IPS DF 4.7 (cell line): ENCODE data around the gene RIPK3.
"Not testable (repeated sequence)": the region's sequence is repeated elsewhere in the genome, so short reads cannot be mapped to it uniquely, and the experiment has no call there.

ENCODE experiments used
- DNase-seq: peaks from one replicate; pipeline ENCODE4 v3.0.0-alpha.2; 2013; ENCODE audit warnings: low spot score; ENCODE audit errors: extremely low read depth

Gene RIPK3

GRCh38 chr14:24369907-24370687 lies 30.3 kb upstream of the RIPK3 start:
- DNase-seq = no peak

DNA sequence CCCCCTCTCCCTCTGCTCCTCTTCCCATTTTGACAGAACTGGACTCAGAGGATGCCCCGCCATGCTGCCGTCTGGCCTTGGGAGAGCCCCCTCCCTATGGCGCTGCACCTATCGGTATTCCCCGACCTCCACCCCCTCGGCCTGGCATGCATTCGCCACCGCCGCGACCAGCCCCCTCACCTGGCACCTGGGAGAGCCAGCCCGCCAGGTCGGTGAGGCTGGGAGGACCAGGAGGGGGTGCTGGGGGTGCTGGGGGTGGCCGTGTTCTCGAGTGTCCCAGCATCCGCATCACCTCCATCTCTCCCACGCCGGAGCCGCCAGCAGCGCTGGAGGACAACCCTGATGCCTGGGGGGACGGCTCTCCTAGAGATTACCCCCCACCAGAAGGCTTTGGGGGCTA lies 29.7 kb upstream of the RIPK3 start:
- no peak for DNase-seq

DNA sequence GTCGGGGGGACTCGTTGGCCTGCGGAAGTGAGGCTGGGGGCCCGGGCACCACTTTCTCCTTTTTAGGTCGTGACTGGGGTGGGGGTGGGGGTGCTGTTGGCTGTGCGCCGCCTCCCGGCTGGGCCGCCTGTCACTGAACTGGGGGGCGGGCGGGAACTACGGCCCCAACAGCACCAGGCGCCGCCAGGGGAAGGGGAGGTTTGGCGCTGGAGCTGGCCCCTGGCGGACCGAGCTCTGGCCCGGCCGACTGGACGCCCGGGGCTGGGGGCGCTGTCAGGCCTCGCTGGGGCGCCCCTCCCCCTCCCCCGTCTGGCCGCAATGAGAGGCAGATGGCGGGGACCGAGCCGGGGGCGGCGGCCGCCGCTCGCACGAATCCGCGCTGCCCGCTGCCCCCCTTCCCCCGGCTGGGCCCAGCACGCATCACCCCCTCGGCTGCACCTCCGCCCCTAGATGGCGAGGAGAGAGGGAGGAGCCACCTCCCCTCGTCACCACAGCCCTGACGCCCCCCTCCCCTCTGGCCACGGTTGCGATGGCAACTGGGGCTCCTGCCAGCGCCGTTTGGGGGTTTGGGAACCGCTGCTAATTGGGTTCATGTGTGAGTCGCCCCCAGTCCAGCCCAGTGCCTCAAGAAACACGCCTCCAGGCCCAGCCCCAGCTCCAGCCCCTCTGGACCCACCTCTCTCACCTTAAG lies 28.9 kb upstream of the RIPK3 start:
- DNase-seq = no peak

DNA sequence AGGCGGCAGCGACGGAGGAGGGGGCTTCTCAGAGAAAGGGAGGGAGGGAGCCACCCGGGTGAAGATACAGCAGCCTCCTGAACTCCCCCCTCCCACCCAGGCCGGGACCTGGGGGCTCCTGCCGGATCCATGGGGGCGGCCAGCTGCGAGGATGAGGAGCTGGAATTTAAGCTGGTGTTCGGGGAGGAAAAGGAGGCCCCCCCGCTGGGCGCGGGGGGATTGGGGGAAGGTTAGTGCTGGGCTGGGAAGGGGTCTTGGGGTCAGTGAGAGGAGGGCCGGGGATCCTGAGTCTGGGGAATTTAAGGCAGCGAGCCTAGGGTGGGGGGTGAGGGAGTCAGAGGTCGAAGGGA lies 28.4 kb upstream of the RIPK3 start:
- no peak for DNase-seq

DNA sequence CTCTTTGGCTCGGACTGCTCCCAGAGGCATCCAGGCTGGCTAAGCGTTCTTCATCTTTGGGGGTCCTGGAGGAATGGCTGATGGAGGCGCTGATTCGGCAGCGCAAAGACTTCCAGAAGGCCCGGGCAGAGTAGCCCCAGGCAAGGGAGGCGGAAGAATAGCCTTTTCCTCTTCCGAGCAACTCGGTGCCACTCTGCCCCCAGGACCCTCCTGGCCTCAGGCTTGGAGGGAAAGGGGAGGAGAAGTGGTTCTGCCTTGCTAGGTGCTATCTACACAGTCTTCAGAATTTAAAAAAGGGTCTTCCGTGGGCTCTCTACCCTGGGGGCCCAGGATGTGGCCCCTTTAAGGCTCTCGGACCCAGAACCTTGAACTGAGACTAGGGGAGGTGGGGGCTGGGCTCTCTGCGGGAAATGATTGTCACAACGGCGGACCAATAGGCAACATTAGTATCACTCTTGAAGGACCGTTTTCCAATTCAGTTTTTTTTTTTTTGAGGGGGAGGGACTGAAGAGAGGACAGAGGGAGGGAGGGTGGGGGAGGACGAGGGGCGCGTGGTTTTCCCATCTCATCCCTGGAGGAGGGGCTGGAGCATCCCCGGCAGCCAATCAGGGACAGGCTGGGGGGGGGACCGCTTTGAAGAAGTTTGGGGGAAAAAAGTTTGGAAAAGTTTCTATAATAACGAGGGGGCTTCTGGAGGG lies 27.9 kb upstream of the RIPK3 start, which contains the start of gene NFATC4:
Gene NFATC4, plus strand, starts transcription at position 671 of the 698 bp plus-strand sequence. CDS start 157 bp downstream, outside the sequence.
- DNase-seq = peak; percentile 89

GRCh38 chr14:24366721-24367513 lies 27.1 kb upstream of the RIPK3 start:
- DNase-seq = peak; percentile 75

DNA sequence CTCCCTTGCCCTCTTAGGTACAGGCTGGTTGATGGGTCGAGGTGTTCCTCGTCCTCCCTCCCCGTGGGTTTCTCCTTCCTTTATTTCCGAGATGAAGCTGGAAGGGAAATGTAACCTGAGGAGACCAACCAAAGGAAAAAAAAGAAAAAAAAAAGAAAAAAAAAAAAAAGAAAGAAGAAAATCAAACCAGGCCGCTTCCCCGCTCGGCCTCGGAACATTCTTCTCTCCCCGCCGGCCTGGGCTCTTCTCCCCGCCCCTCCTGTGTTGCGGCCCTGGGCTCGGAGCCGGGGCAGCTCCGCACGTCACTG lies 26.6 kb upstream of the RIPK3 start:
- no peak for DNase-seq

GRCh38 chr14:24365600-24366412 lies 26.0 kb upstream of the RIPK3 start:
- DNase-seq = peak; percentile 72

DNA sequence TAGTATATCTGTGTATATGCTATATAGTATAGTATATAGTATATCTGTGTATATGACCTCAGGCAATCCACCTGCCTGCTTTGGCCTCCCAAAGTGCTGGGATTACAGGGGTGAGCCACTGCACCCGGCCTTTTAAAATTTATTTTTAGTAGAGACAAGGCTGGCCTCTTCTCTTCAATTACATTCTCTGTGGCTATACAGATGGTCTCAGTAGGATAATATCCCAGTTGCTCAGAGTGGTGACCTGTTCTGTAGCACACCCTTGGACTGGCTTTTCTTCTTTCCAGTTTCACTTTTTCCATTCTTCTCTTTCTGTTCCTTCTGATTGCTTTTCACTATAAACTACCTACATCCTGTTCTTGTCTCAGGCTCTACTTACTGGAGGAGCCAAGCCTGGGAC lies 25.1 kb upstream of the RIPK3 start:
- no peak for DNase-seq

GRCh38 chr14:24363401-24363800 lies 23.6 kb upstream of the RIPK3 start:
- DNase-seq = no peak

- no peak for DNase-seq
Observed at GRCh38 chr14:24362241-24362960, 22.6 kb upstream of the RIPK3 start.

DNA sequence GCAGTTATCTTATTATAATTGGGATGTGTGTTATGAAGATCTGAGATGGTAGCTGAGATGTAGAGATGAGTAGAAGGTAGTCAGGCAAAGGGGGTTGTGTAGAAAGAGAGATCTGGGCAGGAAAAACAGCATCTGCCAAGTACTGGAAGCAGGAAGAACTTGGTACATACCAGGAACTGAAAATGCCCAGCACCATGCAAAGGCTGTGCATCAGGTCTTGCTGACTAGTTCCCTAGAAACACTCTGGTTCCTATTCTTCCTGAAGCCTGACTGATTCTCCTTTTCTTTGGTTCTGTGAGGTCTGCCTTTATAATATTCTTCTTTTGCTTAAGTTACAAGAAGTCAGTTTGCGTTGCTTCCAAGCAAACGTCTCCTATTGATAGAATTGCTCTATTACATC lies 21.5 kb upstream of the RIPK3 start:
- no peak for DNase-seq

- no peak for DNase-seq
Observed at GRCh38 chr14:24360281-24360680, 20.5 kb upstream of the RIPK3 start.

DNA sequence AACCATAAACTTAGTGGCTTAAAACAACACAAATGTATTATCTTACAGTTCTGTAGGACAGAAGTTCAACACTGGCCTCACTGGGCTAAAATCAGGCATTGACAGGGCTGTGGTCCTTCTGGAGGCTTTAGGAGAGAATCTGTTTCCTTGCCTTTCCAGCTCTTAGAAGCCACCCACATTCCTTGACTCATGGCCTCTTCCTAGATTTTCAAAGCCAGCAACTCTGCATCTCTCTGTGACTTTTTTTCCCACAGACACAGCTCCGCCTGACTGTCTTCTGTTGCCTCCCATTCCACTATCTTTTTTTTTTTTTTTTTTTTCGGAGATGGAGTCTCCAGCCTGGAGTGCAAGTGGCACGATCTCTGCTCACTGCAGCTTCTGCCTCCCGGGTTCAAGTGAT lies 16.4 kb upstream of the RIPK3 start:
- no peak for DNase-seq

DNA sequence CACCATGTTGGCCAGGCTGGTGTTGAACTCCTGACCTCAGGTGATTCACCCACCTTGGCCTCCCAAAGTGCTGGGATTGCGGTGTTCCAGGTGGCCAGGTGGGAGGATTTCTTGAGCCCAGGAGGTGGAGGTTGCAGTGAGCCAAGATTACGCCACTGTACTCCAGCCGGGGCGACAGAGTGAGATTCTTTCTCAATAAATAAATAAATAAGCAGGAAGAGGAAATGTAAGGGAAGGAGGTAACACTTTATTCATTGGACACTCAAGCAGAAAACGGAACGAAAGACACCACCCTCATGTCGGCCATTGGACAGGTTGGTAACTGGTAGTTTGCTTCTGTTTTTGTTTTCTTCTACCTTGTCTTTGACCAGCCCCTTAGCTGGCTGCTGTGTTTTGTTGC lies 15.2 kb upstream of the RIPK3 start:
- no peak for DNase-seq

DNA sequence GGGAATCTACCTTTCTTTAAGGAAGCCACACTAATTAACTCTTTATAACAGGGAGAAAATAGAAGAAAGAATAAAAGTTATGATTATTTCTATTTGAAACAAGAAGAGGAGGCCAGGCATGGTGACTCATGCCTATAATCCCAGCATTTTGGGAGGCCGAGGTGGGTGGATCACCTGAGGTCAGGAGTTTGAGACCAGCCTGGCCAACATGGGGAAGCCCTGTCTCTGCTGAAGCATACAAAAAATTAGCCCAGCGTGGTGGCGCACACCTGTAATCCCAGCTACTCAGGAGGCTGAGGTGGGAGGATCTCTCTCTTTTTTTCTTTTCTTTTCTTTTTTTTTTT lies 14.7 kb upstream of the RIPK3 start:
- not testable (repeated sequence) for DNase-seq

DNA sequence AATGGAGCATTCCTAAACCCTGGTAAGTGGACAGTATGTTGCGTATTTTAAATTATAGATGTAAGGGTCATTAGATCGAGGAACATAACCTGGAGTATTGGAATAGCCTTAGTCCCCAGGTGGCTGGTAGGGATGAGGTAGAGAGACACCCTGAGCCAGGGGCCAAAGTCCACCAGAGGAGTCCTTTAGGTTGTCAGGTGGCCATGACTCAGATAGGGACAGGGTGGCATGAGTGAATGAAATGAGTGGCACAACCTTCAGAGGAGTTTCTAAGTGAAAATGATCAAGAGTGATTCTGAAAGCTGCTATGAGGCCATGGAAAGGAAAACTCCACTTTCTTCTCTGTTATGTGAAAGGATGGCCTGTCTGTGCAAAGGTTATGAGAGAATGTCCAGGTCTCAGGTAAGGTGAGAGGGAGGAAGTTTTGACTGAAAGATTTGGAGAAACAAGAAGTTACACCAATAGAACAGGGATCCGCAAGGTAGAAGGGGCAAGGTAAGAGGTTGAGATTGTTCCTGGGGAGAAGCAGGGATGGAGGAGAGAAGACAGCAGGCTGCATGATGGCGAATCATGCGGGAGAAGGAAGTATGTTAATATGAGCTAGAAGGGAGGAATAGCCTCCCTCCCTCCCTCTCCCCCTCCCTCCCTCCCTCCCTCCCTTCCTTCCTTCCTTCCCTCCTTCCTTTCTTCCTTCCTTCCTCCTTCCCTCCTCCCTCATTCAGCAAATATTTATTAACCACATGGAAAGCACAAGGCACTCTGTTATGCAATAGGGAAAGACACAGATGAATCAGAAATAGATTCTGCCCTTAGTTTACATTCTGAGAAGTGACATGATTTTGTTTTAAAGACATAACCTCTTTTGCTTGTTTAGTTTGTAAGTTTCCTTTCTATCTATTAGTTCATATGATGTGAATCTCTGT lies 14.0 kb upstream of the RIPK3 start:
- no peak for DNase-seq

DNA sequence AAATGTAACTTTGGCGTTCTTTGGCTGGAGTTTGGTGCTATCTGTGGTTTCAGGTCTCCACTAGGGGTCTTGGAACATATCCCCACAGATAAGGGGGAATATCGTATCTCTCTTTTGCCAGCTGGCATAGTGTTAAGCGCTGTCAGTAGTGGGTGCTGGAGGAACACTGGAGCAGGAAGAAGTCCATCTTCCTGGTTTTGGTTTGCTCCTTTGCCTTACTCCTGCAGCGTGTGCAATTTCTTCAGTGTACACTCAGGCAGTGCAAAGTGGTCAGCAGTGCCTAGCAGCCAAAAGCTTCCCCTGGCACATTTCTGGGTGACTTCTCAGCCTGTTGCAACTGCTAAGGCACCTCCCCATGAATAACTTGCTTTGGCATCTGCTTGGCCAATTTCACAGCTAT lies 11.7 kb upstream of the RIPK3 start:
- DNase-seq = no peak

DNA sequence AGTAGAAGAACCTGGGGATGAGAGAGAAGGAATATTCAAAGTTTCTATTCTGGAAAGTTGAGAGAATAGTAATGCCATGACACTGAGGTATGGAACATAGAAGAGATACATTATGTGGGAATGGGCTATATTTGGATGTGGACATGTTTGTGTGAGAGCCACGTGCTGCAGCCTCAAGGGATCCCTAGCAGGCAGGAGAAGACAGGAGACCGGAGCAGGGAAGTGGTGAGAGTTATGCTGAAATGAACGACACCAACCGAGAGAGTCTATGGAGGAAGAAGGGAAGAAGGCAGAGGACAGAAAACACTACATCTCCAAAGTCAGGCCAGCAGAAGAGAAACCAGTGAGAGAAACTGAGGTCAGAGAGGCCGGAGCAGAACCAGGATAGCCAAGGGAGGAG lies 10.0 kb upstream of the RIPK3 start:
- no peak for DNase-seq
